Liver (tissue), 9 donors: ENCODE measurements around the gene NTNG1. TPM values are rescaled to one million over a fixed set of nuclear protein-coding genes. Genes with fewer than 3 reads are reported as not detected.

Source experiments
- DNase-seq: peaks from one replicate; pipeline ENCODE4 v3.0.0-alpha.2; 2017; ENCODE audit warnings: low spot score
- H3K27ac ChIP-seq, 2 donors: one replicate each; pipeline ENCODE4 v1.7.0; 2013; ENCODE audit warnings: inconsistent platforms in 2 of 2, low read length in 2 of 2, control low read depth in 1 of 2, low read depth in 1 of 2, mild to moderate bottlenecking in 1 of 2
- H3K27me3 ChIP-seq, 4 donors: one replicate each; pipeline versions ENCODE4 v1.6.1 to v1.7.0; 2013; ENCODE audit warnings: low read length in 3 of 4, inconsistent platforms in 1 of 4, mild to moderate bottlenecking in 1 of 4, moderate library complexity in 1 of 4; ENCODE audit not compliant: control insufficient read depth in 4 of 4, insufficient read depth in 4 of 4
- H3K36me3 ChIP-seq, 4 donors: one replicate each; pipeline versions ENCODE4 v1.6.1 to v1.7.0; 2013; ENCODE audit warnings: low read length in 3 of 4, mild to moderate bottlenecking in 3 of 4, low read depth in 1 of 4, moderate library complexity in 1 of 4; ENCODE audit not compliant: control insufficient read depth in 4 of 4, insufficient read depth in 3 of 4
- H3K4me1 ChIP-seq, 4 donors: one replicate each; pipeline versions ENCODE4 v1.6.1 to v1.7.0; 2013; ENCODE audit warnings: low read length in 3 of 4, mild to moderate bottlenecking in 3 of 4, moderate library complexity in 1 of 4; ENCODE audit not compliant: control insufficient read depth in 4 of 4, insufficient read depth in 4 of 4
- H3K4me3 ChIP-seq, 3 donors: one replicate each; pipeline versions ENCODE4 v1.6.1 to v1.7.0; 2013; ENCODE audit warnings: low read length in 3 of 3, control low read depth in 1 of 3, low read depth in 1 of 3, mild to moderate bottlenecking in 1 of 3
- H3K9ac ChIP-seq, 2 donors: one replicate each; pipeline ENCODE4 v1.7.0; 2013; ENCODE audit warnings: low read length in 2 of 2, mild to moderate bottlenecking in 2 of 2, moderate library complexity in 2 of 2, control low read depth in 1 of 2, low read depth in 1 of 2
- H3K9me3 ChIP-seq, 4 donors: one replicate each; pipeline versions ENCODE4 v1.6.1 to v1.7.0; 2013; ENCODE audit warnings: low read length in 3 of 4; ENCODE audit not compliant: control insufficient read depth in 4 of 4
- ATF3 ChIP-seq: IDR thresholded peaks from 2 replicates; pipeline ENCODE4 v1.6.1; 2016; ENCODE audit warnings: antibody characterized with exemption
- CTCF ChIP-seq: fragments of 150-350 bp; IDR thresholded peaks from 2 replicates; pipeline ENCODE4 v1.5.1; 2017; ENCODE audit warnings: improper control_type of control experiment, low read depth, low read length; ENCODE audit not compliant: missing input control
- EGR1 ChIP-seq, 2 donors: IDR thresholded peaks; 2 replicates each; pipeline ENCODE4 v1.6.1; 2016 to 2018; ENCODE audit warnings: antibody characterized with exemption in 2 of 2, low read depth in 2 of 2
- FOXA1 ChIP-seq: IDR thresholded peaks from 2 replicates; pipeline ENCODE4 v1.6.1; 2016; ENCODE audit warnings: antibody characterized with exemption
- FOXA2 ChIP-seq: IDR thresholded peaks from 2 replicates; pipeline ENCODE4 v1.6.1; 2016; ENCODE audit warnings: antibody characterized with exemption
- GABPA ChIP-seq, 2 donors: IDR thresholded peaks in 1 of 2; conservative IDR thresholded peaks in 1 of 2; 2 replicates each; pipeline ENCODE4 v1.6.1; 2016; ENCODE audit warnings: antibody characterized with exemption in 2 of 2, mild to moderate bottlenecking in 1 of 2, moderate library complexity in 1 of 2
- HNF4A ChIP-seq, 2 donors: conservative IDR thresholded peaks; 2 replicates each; pipeline ENCODE4 v1.6.1; 2016; ENCODE audit warnings: antibody characterized with exemption in 2 of 2, mild to moderate bottlenecking in 2 of 2
- HNF4G ChIP-seq: IDR thresholded peaks from 2 replicates; pipeline ENCODE4 v1.6.1; 2016; ENCODE audit warnings: antibody characterized with exemption
- JUND ChIP-seq, 2 donors: IDR thresholded peaks; 2 replicates each; pipeline ENCODE4 v1.6.1; 2016; ENCODE audit warnings: antibody characterized with exemption in 2 of 2
- MAX ChIP-seq: IDR thresholded peaks from 2 replicates; pipeline ENCODE4 v1.6.1; 2016; ENCODE audit warnings: antibody characterized with exemption
- NR2F2 ChIP-seq: IDR thresholded peaks from 2 replicates; pipeline ENCODE4 v1.6.1; 2016; ENCODE audit warnings: antibody characterized with exemption
- RAD21 ChIP-seq, 2 donors: IDR thresholded peaks; 2 replicates each; pipeline ENCODE4 v1.6.1; 2016; ENCODE audit warnings: antibody characterized with exemption in 2 of 2, mild to moderate bottlenecking in 2 of 2
- REST ChIP-seq: IDR thresholded peaks from 2 replicates; pipeline ENCODE4 v1.6.1; 2016; ENCODE audit warnings: antibody characterized with exemption, mild to moderate bottlenecking
- RXRA ChIP-seq, 2 donors: IDR thresholded peaks; 2 replicates each; pipeline ENCODE4 v1.6.1; 2017 to 2018; ENCODE audit warnings: antibody characterized with exemption in 2 of 2, mild to moderate bottlenecking in 1 of 2
- SP1 ChIP-seq: IDR thresholded peaks from 2 replicates; pipeline ENCODE4 v1.6.1; 2018; ENCODE audit warnings: antibody characterized with exemption, mild to moderate bottlenecking
- TAF1 ChIP-seq: conservative IDR thresholded peaks from 2 replicates; pipeline ENCODE4 v1.6.1; 2016; ENCODE audit warnings: antibody characterized with exemption, mild to moderate bottlenecking
- YY1 ChIP-seq: IDR thresholded peaks from 2 replicates; pipeline ENCODE4 v1.6.1; 2016; ENCODE audit warnings: antibody characterized with exemption, mild to moderate bottlenecking
- ZBTB33 ChIP-seq: IDR thresholded peaks from 2 replicates; pipeline ENCODE4 v1.6.1; 2016; ENCODE audit warnings: antibody characterized with exemption
- WGBS: extraction: QIAGEN DNeasy Blood & Tissue Kit; methylation state at CpG from one replicate; pipeline ENCODE4 v1.1.7; 2013; 5-methylcytosine and 5-hydroxymethylcytosine counted together
- polyA plus RNA-seq, 2 donors: library from polyadenylated mRNA; stranded (reverse) in 1 of 2; unstranded in 1 of 2; fragments of 200-250 nt in 1 of 2; fragments of >200 nt in 1 of 2; fragmentation: Nextera tagmentation in 1 of 2; extraction: Ambion mirVana in 1 of 2; gene quantifications; one replicate each; pipeline versions ENCODE4 v1.2.1 to v1.2.3, GENCODE V29; 2013 to 2015
- total RNA-seq, 2 donors: library from RNA; depleted of rRNA; stranded (reverse); fragments of >200 nt; gene quantifications; one replicate each; pipeline ENCODE4 v1.2.3, GENCODE V29; 2014
- donor health status: healthy.
- donor health status: healthy.
- donor health status: healthy.
- donor health status: healthy.
- donor health status: healthy.

The NTNG1 gene
- total and polyA plus RNA-seq, 4 donors: under 0.01 TPM; not detected in 2

- no peaks in the 10 kb centered on the region for H3K36me3 ChIP-seq
- peaks cover 0 to 3% (median 0%) of the 10 kb centered on the region in 4 donors for H3K27me3 ChIP-seq
- H3K4me1 ChIP-seq: no peaks in the 10 kb centered on the region
- WGBS: 32% methylated on average over 1 of the region's 1 CpG
- DNase-seq: no peak
- no peak overlapping the region for H3K27ac ChIP-seq
- TF ChIP-seq HNF4G: no peak
- no peak for TF ChIP-seq YY1
- TF ChIP-seq SP1: no peak
- TF ChIP-seq ATF3: no peak
- TF ChIP-seq RXRA (IDR thresholded peaks at IDR 0.05): no peak
- TF ChIP-seq RAD21 (IDR thresholded peaks at IDR 0.05): no peak
- no peaks in the 10 kb centered on the region for H3K9me3 ChIP-seq
- H3K9ac ChIP-seq: no peak overlapping the region
- no peak overlapping the region for H3K4me3 ChIP-seq
Observed at GRCh38 chr1:107297681-107298080, 156.8 kb downstream of the NTNG1 start.

GRCh38 chr1:107298526-107298925, 157.7 kb downstream of the NTNG1 start:
- Histone ChIP-seq H3K36me3 (no peaks in the 10 kb centered on the region), H3K9ac (no peak overlapping the region), H3K27me3 (peaks cover 0 to 3% (median 0%) of the 10 kb centered on the region in 4 donors), H3K9me3 (no peaks in the 10 kb centered on the region), H3K4me1 (no peaks in the 10 kb centered on the region), H3K4me3 (no peak overlapping the region), H3K27ac (no peak overlapping the region)
- TF ChIP-seq FOXA1 (no peak), TAF1 (no peak), HNF4G (no peak), RXRA (IDR thresholded peaks at IDR 0.05) (no peak), ATF3 (no peak), FOXA2 (no peak), CTCF (no peak), RAD21 (IDR thresholded peaks at IDR 0.05) (no peak), REST (no peak), NR2F2 (no peak), JUND (IDR thresholded peaks at IDR 0.05) (no peak), GABPA (IDR thresholded peaks at IDR 0.05 in 1 of 2, conservative IDR thresholded peaks at IDR 0.05 in 1 of 2) (no peak), MAX (no peak), YY1 (no peak), ZBTB33 (no peak), SP1 (no peak), HNF4A (conservative IDR thresholded peaks at IDR 0.05) (no peak), EGR1 (IDR thresholded peaks at IDR 0.05; ENCODE audit: low read depth in 2 of 2) (no peak)
- DNase-seq: no peak
- WGBS: 15% methylated on average over 1 of the region's 1 CpG
